HG03196 (cell line): Measurements from ENCODE around the gene RAB12.
"Not testable (repeated sequence)": the region's sequence is repeated elsewhere in the genome, so short reads cannot be mapped to it uniquely, and the experiment has no call there.

ENCODE experiments used
- ATAC-seq: cut with Tn5 transposase; IDR thresholded peaks from one replicate; pipeline ENCODE4 v1.9.1; 2021; ENCODE audit not compliant: unreplicated experiment

The RAB12 gene

GRCh38 chr18:8611916-8612576, 2.8 kb downstream of the RAB12 start:
- ATAC-seq, result no peak

GRCh38 chr18:8614875-8615274, 5.6 kb downstream of the RAB12 start:
- ATAC-seq, result no peak

GRCh38 chr18:8615397-8616027, 6.3 kb downstream of the RAB12 start:
- no peak for ATAC-seq

GRCh38 chr18:8616028-8616401, 6.8 kb downstream of the RAB12 start:
- ATAC-seq, result no peak

GRCh38 chr18:8617907-8618306, 8.7 kb downstream of the RAB12 start:
- ATAC-seq, result no peak

GRCh38 chr18:8619041-8619440, 9.8 kb downstream of the RAB12 start:
- ATAC-seq, result no peak

- ATAC-seq, result no peak
These were observed 10.8 kb downstream of the RAB12 start for GRCh38 chr18:8619835-8620577.

GRCh38 chr18:8620845-8621244, 11.6 kb downstream of the RAB12 start:
- ATAC-seq, result no peak

- not testable (repeated sequence) for ATAC-seq
These were observed 13.4 kb downstream of the RAB12 start for GRCh38 chr18:8622625-8623024.

GRCh38 chr18:8623549-8624106, 14.4 kb downstream of the RAB12 start:
- peak; percentile 76 for ATAC-seq

- no peak for ATAC-seq
These were observed 16.3 kb downstream of the RAB12 start for GRCh38 chr18:8625461-8626092.

- ATAC-seq, result no peak
These were observed 17.3 kb downstream of the RAB12 start for GRCh38 chr18:8626414-8627106.

GRCh38 chr18:8627107-8627472, 17.9 kb downstream of the RAB12 start:
- no peak for ATAC-seq

GRCh38 chr18:8627540-8627939, 18.3 kb downstream of the RAB12 start:
- no peak for ATAC-seq

GRCh38 chr18:8629602-8630001, 20.4 kb downstream of the RAB12 start:
- ATAC-seq, result no peak

GRCh38 chr18:8630546-8630945, 21.3 kb downstream of the RAB12 start:
- ATAC-seq, result no peak

- ATAC-seq, result no peak
These were observed 22.0 kb downstream of the RAB12 start for GRCh38 chr18:8631265-8631664.

- ATAC-seq, result no peak
These were observed 23.1 kb downstream of the RAB12 start for GRCh38 chr18:8632386-8632785.

GRCh38 chr18:8634508-8634907, 25.3 kb downstream of the RAB12 start:
- no peak for ATAC-seq

GRCh38 chr18:8635087-8635486, 25.9 kb downstream of the RAB12 start:
- no peak for ATAC-seq

- ATAC-seq, result no peak
These were observed 30.5 kb downstream of the RAB12 start for GRCh38 chr18:8639762-8640161.
